Calu3 (cell line): ENCODE data around the gene PTPRN2. TPM values are rescaled to one million over a fixed set of nuclear protein-coding genes. Genes with fewer than 3 reads are reported as not detected.

Experiments
- BruUV-seq: library from RNA; stranded (reverse); fragments of 400-500 nt; replicated peaks from 2 replicates; lab custom pipeline; 2021; lab: Mats Ljungman, UMichigan
- CTCF ChIA-PET: fragments of 300-600 bp; sonication (Branson Sonifier 250); formaldehyde crosslinking; loops from one replicate; lab custom pipeline; 2022; ENCODE audit warnings: antibody characterized with exemption; lab: Charles Lee
- DNase-seq: peaks from one replicate; pipeline ENCODE4 v3.0.0; 2022
- H3K27ac Mint-ChIP-seq: one replicate; pipeline ENCODE4 v1.8.0; 2022; ENCODE audit warnings: mixed read lengths; ENCODE audit not compliant: unreplicated experiment
- H3K27me3 Mint-ChIP-seq: one replicate; pipeline ENCODE4 v1.8.0; 2022; ENCODE audit warnings: mixed read lengths; ENCODE audit not compliant: unreplicated experiment
- H3K36me3 Mint-ChIP-seq: one replicate; pipeline ENCODE4 v1.8.0; 2022; ENCODE audit warnings: mild to moderate bottlenecking, moderate library complexity, mixed read lengths; ENCODE audit not compliant: insufficient read depth, unreplicated experiment
- H3K4me1 Mint-ChIP-seq: one replicate; pipeline ENCODE4 v1.8.0; 2022; ENCODE audit warnings: mild to moderate bottlenecking, low read depth, mixed read lengths; ENCODE audit not compliant: unreplicated experiment
- H3K4me3 Mint-ChIP-seq: one replicate; pipeline ENCODE4 v1.8.0; 2022; ENCODE audit warnings: mild to moderate bottlenecking, low read depth, moderate library complexity, mixed read lengths; ENCODE audit not compliant: unreplicated experiment
- H3K9me3 Mint-ChIP-seq: one replicate; pipeline ENCODE4 v1.8.0; 2022; ENCODE audit warnings: low read depth, mixed read lengths; ENCODE audit not compliant: unreplicated experiment
- intact Hi-C: fragments of 100-400 bp; cut with micrococcal nuclease; formaldehyde crosslinking; loops from one replicate; pipeline ENCODE4 v1.10.0; 2022; ENCODE audit not compliant: unreplicated experiment
- total RNA-seq: library from RNA; stranded (reverse); gene quantifications from 2 replicates; pipeline ENCODE4 v1.2.3, GENCODE V29; 2022
- TF ChIP-seq, protein P1 (sequence below): fragments of 200-600 bp; IDR thresholded peaks from one replicate; pipeline ENCODE4 v1.8.0; 2022; ENCODE audit warnings: antibody characterized with exemption; ENCODE audit not compliant: unreplicated experiment

PTPRN2 gene
- total RNA-seq, 1 experiment from 2014 or later: 2.0 TPM

DNA sequence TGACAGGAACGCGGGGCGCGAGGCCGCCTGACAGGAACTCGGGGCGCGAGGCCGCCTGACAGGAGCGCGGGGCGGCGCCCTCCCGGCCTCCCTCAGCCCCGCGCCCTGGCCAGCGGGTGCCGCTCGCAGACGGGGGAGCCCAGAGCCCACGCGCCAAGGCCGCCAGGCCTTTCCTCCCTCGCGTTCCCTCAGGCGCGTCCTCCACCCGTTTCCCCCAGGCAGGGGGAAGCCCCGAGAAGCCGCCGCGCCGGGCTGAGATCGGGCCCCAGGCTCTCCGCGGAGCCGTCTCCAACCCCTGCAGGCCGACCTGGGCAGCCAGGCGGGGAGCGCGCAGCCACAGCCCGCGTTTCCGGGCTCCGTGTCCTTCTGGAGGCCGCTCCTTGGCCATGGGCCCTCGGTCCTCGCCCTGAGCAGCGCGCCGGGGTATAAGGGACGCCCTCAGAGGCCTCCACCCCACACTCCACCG is 17.7 kb downstream of the PTPRN2 start:
- intact Hi-C loops: no loop called here
- BruUV-seq: no TSS peak
- DNase-seq: no peak
- TF ChIP-seq, protein P1, sequence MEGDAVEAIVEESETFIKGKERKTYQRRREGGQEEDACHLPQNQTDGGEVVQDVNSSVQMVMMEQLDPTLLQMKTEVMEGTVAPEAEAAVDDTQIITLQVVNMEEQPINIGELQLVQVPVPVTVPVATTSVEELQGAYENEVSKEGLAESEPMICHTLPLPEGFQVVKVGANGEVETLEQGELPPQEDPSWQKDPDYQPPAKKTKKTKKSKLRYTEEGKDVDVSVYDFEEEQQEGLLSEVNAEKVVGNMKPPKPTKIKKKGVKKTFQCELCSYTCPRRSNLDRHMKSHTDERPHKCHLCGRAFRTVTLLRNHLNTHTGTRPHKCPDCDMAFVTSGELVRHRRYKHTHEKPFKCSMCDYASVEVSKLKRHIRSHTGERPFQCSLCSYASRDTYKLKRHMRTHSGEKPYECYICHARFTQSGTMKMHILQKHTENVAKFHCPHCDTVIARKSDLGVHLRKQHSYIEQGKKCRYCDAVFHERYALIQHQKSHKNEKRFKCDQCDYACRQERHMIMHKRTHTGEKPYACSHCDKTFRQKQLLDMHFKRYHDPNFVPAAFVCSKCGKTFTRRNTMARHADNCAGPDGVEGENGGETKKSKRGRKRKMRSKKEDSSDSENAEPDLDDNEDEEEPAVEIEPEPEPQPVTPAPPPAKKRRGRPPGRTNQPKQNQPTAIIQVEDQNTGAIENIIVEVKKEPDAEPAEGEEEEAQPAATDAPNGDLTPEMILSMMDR: no peak
- Mint-ChIP-seq H3K4me1 (no peaks in the 10 kb centered on the region), H3K36me3 (no peaks in the 10 kb centered on the region), H3K27ac (no peak overlapping the region), H3K4me3 (no peak overlapping the region), H3K9me3 (no peaks in the 10 kb centered on the region), H3K27me3 (no peaks in the 10 kb centered on the region)
- CTCF ChIA-PET: no interaction called here

DNA sequence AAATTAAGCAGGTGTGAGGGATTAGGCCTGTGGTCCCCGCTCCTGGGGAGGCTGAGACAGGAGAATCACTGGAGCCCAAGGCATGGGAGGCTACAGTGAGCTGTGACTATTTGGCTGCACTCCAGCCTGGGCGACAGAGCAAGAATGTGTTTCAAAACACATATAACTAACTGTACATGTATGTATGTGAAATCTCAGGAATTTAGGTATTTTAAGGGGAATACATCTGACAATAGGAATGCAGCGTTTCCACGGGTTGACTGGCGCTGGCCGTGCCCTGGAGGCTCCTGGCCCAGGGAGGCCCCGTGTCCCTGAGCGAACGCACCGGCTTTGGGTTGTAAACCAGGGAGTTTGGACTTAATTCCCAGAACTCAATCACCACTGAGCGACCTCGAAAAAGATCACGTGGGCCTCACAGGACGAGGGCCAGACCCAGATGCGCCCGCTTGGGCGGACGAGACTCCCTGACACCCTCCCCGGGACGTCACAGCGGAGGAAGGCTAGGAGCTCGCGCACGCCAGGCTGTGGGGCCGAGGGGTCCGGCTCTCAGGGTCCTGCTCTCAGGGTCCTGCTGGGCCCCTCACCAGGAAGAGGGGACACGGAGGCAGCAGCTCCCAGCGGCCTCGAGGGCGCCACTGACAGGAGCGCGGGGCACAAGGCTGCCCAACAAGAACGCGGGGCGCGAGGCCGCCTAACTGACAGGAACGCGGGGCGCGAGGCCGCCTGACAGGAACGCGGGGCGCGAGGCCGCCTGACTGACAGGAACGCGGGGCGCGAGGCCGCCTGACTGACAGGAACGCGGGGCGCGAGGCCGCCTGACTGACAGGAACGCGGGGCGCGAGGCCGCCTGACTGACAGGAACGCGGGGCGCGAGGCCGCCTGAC is 18.4 kb downstream of the PTPRN2 start:
- Mint-ChIP-seq H3K9me3 (no peaks in the 10 kb centered on the region), H3K4me3 (no peak overlapping the region), H3K36me3 (no peaks in the 10 kb centered on the region), H3K27ac (no peak overlapping the region), H3K27me3 (no peaks in the 10 kb centered on the region), H3K4me1 (no peaks in the 10 kb centered on the region)
- BruUV-seq: no TSS peak
- CTCF ChIA-PET: no interaction called here
- intact Hi-C loops: no loop called here
- DNase-seq: no peak
- TF ChIP-seq, protein P1: no peak

DNA sequence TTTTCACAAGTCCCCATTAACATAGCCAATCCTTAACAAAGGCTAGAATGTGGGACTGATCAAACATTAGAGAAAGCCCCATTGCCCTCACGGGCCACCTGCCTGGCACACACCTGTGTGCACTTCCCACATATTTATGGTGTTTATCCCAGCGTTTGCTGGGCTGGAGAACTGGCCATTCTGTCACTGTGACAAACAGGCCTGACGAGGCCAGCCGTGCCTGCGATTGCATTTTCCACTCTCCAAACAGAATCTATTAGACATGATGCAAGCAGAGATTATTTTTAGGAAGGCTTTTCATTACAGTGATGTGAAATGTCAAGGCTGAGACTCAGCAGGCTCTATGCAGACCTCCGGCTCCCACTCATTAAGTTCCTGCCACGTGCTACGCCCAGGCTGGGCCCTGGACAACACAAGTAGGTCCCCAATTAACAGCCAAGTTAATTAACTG is 20.4 kb downstream of the PTPRN2 start:
- intact Hi-C loops: no loop called here
- CTCF ChIA-PET: no interaction called here
- TF ChIP-seq, protein P1: no peak
- DNase-seq: no peak
- Mint-ChIP-seq H3K9me3 (no peaks in the 10 kb centered on the region), H3K27ac (no peak overlapping the region), H3K4me1 (no peaks in the 10 kb centered on the region), H3K27me3 (no peaks in the 10 kb centered on the region), H3K36me3 (no peaks in the 10 kb centered on the region), H3K4me3 (no peak overlapping the region)
- BruUV-seq: no TSS peak

DNA sequence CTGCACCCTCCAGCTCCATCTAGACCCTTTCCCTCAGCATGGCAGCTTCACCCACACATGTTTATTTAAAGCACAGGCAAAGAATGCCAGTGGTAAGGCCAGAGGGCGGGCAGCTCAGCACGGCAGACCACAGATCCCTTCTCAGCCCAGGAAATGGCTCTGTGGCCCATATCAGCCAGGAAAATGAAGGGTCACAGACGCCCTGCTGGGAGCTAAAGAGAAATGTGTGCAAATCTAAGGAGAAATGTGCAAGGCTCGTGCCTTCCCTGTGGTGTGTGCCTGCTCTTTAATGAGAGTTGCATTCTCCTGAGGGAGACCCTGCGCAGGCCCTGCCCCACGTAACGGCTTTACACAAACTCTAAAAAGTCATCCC is 23.0 kb downstream of the PTPRN2 start:
- TF ChIP-seq, protein P1: no peak
- Mint-ChIP-seq H3K36me3 (no peaks in the 10 kb centered on the region), H3K9me3 (no peaks in the 10 kb centered on the region), H3K27me3 (no peaks in the 10 kb centered on the region), H3K4me3 (no peak overlapping the region), H3K4me1 (no peaks in the 10 kb centered on the region), H3K27ac (no peak overlapping the region)
- BruUV-seq: no TSS peak
- no peak for DNase-seq
- CTCF ChIA-PET: interaction anchor here (0.6 kb wide), 1 partner anchor 86 kb away, joined by 3 read pairs; no protein-coding TSS in a partner anchor
- intact Hi-C loops: no loop called here
